Stimulated activated CD8-positive, alpha-beta memory T cell treated with anti-CD3 and anti-CD28 coated beads, Interleukin-15, amount 100 ng/mL, for 48 hours (primary cell): ENCODE measurements around the gene NOXA1.

Experiments used
- DNase-seq, 2 donors: peaks; one replicate each; pipeline ENCODE4 v3.0.0-alpha.2; 2020; ENCODE audit warnings: low read depth in 2 of 2

Gene NOXA1

GRCh38 chr9:137452761-137453642, 29.8 kb downstream of the NOXA1 start:
- DNase-seq = no peak

DNA sequence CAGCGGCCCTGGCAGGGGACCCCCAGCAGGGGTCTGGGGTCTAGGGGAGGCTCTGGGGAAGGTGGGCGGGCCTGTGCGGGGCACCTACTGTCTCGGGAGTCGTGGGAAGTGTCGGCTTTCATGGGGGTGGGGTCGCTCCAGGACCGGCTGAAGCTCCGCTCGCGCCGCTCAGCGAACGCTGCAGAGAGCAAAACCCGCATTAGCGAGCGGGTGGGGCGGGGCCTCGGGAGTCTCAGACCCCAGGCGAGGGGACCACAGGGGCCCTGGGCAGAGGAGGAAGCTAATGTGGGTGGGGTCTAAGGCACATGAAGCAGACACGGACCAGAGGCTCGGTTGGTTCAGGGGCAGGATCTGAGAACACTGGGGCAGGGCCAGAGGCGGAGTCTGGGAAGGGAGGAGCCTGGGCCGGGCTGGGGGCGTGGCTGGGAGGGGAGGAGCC, 30.5 kb downstream of the NOXA1 start:
- peak in 1 of 2 donors; percentile 30 for DNase-seq

- DNase-seq = peak in 1 of 2 donors; percentile 22
These were observed 31.0 kb downstream of the NOXA1 start for GRCh38 chr9:137454145-137454596.

DNA sequence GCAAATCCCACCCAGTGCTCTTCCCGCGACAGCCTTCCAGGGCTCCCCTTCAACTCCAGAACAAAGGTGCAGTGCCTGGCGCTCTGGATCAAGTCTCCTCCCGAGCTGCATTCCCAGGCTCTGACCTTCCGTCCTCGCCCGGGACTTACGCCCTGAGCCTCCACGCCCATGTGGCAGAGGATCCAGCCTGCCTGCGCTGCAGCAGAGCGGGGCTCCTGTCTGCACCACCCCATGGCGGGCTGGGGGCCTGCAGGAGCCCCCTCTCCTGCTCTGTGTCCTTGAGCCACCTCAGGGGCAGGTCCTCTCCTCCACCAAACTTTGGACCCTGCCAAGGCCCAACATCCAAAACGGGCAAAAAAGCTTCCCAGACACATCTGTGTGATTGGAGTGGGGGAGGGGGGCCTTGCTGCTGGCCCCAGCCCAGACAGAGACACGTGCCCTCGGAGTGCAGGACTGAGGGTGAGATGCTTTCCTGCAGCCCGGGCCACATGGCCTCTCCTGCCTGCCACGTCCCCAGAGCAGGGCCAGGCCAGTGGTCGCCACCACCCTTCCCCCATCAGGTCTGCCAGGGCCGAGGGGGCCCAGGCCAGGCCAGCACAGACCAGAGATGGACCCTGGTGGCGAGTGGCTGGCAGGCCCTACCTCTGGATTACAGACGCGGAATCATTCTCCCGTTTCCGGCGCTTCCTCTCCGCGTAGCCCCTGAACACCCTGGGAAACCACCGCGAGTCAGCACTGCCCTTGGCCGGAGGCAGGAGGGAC, 31.6 kb downstream of the NOXA1 start:
- no peak for DNase-seq

- no peak for DNase-seq
These were observed 32.3 kb downstream of the NOXA1 start for GRCh38 chr9:137455359-137455991.

- DNase-seq = no peak
These were observed 33.1 kb downstream of the NOXA1 start for GRCh38 chr9:137456061-137456863.

- no peak for DNase-seq
These were observed 33.7 kb downstream of the NOXA1 start for GRCh38 chr9:137456864-137457405.

GRCh38 chr9:137457406-137458193, 34.4 kb downstream of the NOXA1 start:
- DNase-seq = no peak

DNA sequence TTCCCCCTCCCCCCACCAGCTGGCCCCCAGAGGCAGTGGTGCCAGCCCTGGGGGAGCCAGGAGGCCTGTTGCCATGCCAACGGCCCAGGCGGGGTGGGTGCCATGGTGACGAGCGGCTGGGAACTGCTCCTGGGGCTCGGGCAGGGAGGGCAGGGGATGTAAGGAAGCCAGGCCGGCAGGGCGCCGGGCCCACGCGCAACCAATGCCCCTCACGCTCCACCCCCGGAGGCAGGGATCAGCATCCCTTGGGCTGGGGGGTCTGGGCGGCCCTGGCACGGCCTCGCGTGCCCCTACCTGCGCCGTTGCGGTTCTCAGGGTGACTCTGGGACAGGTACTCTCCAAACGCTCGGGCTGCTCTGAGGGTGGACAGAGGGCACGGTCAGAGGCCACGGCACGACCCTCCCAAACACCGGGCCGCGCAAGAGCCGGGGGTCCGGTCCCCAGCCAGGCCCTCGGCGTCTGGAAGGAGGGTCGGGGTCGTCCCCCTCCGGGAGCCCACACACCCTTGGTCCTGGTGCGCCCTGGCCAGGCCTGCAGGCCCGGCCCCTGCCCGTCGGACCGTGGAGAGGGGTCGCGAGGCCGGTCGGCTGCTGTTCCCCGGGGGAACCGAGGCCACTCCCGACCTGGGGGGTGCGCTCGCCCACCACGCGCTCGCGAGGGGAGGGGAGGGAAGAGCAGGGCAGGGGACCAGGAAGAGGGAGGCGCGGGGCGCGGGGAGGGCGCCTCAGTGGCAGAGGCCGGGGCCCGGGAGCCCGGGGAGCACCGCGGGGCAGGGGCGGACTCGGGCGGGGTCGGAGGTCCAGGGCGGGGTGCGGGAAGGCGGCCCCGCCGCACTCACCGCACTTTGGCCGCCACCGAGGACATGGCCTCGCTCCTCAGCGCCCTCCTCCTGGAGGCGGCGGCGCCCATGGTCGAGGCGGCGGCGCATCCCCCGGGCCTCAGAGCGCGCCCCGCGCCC, 35.3 kb downstream of the NOXA1 start:
- DNase-seq = no peak

GRCh38 chr9:137459152-137459600, 36.0 kb downstream of the NOXA1 start, which contains the start of gene NSMF:
Gene NSMF, minus strand, starts transcription at chr9:137459334. Its CDS starts 232 bp downstream, at chr9:137459102.
- peak; percentile 87 to 89 for DNase-seq

- no peak for DNase-seq
These were observed 36.6 kb downstream of the NOXA1 start for GRCh38 chr9:137459601-137460362.

DNA sequence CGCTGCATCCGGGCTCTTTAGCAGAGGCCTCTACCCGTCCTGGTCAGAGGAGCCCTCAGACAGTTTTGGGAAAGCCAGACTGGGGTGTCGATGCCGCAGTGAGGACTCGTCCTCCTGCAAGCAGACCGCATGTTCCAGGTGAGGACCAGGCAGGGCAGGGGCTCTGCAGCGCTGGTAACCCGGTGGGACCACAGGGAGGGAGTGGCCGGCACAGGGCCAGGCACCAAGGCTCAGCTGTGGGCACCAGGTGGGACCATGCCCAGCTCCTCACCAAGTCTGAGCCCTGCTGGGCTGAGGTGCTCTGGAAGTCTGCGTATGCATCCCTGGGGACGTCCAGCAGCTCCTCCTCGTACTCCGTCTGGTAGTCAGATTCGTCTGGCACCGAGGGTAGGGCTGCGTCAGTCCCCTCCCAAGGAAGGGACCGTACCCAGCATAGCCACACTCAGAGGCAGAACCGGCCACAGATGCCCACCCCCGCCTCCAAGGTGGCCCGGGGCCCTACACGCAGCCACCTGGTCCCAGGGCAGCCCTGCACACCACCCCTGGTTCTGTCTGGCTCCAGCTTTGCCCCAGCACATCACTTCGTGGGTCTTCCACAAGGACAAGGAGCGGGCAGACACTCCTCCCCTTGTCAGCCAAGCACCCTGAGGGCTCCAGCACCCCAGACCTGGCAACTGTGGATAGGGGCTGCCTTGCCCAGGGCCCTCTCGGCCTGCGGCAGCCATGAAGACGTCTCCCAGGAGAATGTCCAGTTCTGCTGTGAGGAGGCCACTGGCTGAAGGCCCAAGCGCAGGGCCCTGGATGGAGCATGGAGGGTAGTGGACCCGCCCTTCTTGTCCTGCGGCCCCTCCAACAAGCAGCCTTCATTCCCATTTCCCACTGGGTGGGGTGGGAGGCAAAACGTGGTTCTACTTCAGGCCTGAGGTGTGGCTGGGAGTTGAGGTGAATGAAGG, 37.4 kb downstream of the NOXA1 start:
- DNase-seq = no peak

- no peak for DNase-seq
These were observed 38.1 kb downstream of the NOXA1 start for GRCh38 chr9:137461316-137461662.

- peak; percentile 88 to 89 for DNase-seq
These were observed 38.6 kb downstream of the NOXA1 start for GRCh38 chr9:137461663-137462395.

DNA sequence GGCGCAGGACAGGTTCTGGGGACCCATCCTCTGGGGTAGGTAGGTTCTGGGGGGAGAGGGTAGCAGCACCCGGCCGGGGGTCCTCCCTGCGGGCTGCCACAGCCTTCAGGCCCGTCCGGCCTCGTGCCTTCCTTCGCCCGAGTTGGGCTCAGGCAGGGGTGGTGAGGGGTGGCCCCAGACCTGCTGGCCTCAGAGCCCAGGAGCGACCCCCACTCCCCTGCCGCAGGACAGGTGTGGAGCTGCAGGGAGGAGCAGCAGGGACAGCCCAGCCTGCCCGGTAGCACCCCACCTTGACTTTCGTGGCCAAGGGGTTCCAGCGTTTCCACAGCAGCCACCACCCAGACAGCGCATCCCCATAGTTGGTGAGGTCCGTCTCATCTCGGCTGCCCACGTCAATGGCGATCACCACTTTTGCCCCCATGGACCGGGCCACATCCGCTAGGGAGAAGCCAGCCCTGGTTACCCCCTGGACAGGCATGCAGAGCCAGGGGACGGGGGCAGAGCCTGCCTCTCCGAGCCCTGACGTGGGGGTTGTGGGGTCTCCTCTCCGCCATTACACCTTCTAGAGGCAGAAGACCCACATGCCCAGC, 39.3 kb downstream of the NOXA1 start:
- no peak for DNase-seq
